DMS 273 (cell line): Measurements from ENCODE around the gene PKP4.

Experiments used
- DNase-seq: peaks from one replicate; lab custom pipeline; 2025; ENCODE audit not compliant: unreplicated experiment; lab: John Stamatoyannopoulos, UW

Gene PKP4

DNA sequence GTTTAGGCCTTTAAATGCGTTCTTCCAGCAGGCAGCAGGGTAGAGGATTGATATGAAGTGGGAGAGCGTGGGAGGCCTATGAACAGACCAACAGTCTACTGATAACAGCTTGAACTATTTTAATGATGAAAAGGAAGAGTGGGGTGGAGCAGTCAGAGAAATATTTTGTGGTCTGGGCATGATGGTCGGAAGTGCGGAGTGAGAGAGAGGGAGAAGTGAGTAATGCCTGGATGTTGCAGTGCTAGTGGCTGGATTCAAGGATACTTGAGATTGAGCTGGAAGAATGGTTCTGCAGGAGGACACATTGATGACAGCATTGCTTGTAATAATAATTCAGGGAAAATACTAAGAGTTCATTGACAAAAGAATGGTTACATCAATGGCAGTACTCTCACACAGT, 187.4 kb downstream of the PKP4 start:
- DNase-seq: no peak

DNA sequence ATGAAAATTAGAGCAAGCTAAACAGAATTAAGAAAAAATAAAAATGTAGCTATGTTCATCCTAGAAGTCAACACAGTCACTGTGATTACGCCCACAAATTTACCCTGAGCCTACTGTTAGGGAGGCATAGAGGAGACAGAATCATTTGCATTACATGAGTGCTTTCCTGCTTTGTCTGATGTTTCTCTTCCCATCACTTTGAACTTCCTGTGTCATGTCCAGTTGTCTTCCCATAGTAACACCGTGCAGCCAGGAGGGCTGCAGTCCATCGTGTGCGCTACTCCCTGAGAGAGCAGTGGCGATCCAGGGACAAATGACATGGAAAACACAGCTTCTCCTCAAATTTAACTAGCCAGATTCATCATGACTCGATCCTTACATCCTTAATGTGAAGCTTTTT, 188.5 kb downstream of the PKP4 start:
- no peak for DNase-seq

DNA sequence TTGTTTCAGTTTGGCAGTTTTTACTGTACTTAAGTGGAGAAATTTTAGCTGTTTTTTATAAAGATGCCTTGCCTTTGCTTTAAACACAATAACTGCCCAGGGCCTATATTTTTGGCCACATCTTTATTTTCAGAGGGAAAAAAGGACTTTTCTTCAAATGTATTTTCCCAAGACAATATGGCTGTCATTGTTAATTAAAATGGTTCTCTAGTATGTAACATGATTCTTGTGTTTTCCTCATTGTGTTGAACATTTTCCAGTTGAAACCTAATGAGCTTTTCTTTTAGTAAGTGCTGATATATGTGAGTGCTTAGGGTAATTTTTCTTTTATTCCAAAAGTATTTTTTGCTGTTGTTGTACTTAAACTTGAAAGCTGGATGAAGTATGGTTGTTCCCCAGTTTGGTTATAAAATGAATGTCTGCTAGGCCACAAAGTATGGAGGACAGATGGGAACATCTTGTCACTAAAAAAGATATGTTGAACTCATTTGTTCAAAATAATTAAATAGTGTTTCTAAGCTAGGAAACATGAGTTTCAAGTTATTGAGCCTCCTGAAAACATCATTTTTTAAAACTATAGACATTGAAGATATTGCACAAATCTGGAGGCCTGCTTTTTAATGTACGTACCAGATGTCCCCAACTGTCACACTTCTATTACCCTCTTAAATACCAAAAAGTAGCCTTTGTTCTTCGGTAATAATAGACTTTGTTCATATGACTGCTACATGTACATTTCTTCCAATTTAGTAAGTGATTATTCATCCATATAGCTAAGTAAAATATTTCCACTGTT, 190.9 kb downstream of the PKP4 start:
- DNase-seq: no peak

DNA sequence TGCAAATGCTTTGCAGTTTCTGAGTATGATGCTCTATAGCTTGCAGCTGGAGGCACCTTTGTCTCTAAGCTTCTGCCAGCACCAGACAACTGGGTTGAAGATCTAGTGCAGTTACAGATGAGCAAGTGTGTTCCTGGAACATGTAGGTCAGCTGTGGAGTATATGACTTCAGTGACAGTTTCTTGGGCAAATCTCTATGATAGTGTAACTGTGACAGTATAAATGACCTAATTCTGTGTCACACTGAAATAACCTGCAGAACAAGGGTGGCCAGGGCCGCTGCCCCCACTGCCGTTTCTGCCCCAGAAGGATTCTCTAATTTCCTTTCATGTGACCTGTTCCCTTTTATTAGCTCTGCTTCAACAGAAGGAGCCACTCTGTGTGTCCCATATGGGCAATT, 193.1 kb downstream of the PKP4 start:
- DNase-seq: no peak

DNA sequence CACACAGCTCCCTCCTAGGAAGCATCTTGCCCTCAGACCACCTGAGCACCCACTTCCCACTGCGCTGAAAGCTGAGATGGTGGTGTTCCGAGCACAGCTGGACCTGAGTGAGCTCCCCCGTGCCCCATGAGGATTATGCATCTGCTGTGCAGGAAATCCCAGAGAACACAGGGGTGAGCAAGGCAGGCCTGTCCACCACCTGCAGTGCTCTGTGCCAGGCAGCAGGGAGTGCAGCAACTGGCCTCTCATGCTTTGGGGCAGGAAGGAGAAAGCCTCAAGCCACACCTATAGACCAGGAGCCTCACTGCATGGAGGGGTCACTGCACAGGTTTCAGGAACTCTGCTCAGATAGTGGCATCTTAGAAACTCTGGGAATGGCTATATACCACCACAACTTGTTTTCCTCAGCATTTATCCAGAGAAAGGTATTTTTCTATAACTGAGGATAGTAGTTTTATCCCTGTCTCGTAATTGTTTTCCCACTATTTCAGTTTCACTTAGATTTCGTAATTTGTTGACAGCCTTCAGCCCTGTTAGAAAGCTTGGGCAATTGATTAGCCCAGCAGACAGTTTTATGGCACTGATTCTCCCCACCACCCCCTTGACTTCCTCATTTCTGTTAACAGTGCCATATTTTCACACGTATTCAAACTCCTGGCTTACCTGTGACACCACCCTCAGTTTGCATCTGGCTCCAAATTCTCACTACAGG, 194.1 kb downstream of the PKP4 start:
- no peak for DNase-seq

DNA sequence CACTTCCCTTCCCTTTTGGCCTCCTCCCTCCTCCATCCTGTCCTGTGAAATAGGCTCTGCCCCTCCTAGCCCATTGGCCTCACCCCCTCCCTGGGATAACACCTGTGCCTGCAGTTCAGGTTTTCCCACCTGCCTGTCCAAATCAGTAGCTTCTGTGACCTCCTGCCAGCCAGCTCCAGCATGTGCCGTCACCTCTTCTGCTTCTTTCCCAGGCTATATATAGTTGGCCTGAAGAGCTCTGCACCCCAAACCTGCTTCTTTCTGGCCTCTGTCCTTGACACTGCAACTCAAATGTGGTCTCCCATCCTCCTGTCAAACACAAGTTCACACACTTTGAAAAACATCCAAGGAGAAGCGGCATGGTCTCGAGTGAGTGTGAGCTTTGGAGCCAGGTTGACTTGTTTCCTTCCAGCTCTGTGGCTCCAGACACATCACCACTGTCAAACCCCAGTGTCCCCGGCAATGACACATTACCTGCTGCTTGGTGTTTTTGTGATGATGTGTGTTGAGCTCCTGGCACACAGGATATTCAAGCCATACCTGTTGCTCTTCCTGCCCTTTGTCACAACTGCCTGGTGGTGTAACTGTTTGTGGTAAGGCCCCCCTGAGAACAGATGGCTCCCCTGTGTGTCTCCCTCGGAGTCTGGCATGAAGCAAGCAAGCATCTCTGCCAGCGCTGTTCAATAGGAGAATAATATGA, 194.8 kb downstream of the PKP4 start:
- DNase-seq: no peak

DNA sequence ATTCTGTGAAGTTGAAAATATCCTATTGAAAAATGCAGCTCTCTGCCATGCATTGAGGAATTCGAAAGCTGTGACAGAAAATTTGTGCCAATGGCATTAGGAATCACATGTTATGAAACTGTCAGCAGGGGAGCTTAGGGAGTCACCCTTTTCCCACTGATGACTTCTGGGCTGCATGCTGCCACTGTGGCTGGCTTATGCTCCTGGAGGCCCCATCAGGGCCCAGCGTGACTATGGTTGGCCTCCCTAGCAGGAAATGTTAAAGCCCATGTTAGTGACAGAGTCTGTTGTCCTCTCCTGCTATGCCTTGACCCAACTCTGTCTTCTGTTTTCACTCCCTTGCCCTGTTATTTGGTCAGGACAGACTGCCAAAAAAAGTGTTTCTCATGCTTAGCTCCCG, 198.9 kb downstream of the PKP4 start:
- DNase-seq: no peak

DNA sequence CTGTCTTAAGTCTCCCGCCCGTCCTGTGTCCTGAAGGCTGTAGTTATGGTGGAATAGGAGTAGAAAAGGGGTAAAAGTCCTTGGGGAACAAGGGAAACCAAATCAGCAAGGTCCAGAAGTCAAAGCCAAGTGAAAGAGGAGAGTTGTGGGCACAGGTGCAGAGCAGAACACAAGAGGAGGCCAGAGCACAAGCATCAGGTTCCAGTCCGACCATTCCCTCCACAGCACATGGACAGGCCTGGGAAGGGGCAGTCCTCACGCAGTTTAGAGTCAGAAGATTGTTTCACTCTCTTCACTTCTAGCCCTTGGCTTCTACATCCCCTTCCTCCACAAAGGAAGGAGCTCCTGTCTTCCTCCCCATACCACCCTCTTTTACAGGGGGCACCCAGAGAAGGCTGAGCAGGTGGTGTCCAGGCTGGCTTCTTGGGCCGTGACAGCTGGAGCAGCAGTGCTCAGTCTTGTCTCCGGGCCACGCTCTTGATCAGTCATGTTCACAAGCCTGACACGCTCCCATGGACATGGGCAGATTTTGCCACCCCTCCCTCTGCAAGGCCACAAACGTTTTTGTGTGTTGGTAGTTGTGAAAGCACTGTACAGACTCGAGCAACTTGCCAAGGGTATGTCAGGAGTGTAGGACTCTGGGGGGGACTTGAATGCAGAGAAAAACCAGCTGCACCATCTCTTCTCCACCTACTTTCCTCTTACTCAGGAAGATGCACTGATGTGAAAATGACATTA, 199.9 kb downstream of the PKP4 start:
- no peak for DNase-seq

DNA sequence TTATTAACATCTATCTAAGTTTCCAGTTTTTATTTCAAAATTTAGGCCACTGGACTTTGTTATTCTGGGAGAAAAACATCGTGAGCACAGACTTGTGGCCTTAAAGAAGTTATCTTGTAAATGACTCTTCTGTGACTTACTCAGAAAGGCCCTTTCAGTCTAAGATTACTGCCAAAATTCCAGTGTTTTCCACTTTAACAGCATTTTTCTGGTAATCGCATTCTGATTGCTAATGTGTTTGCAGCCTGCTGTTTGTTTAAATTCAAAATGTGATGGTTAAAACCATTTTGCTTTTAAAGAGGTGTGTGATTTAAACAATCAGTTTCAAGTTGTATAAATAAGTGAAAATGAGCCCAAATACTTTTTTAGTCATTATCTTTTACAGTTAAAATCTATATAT, 201.6 kb downstream of the PKP4 start:
- no peak for DNase-seq

DNA sequence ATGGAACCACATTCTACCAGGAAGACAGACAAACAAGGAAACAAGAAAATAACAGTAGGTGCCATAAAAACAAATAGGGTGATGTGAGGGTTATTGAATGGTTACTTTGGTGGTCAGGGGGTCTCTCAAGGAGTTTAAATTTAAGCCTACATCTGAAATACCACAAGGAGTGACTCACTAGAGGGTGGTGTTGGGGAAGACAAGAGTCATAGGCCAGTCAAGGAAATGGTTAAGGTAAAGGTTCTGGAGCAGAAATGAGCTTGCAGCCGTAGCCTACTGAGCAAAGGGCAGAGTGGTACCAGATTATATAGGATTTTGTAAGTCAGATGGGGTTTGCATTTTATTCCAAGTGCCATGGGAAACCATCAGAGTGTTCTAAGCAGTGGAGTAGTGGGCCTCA, 202.7 kb downstream of the PKP4 start:
- DNase-seq: no peak

DNA sequence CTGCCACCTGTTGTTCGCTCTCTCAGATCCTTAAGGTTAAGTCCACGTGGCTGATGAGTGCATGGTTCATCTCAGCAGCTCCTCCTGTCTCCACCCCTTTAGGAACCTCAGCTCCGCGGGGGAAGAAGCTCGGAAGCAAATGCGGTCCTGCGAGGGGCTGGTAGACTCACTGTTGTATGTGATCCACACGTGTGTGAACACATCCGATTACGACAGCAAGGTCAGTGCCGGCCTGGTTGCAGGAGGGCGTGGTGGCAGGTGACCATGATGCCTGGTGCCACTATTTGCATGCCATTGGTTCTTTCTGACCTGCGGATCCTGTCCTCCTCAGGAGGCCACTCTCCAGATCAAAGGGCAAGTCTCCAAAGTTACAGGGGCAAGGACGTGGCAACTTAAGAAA, 204.5 kb downstream of the PKP4 start:
- DNase-seq: no peak

DNA sequence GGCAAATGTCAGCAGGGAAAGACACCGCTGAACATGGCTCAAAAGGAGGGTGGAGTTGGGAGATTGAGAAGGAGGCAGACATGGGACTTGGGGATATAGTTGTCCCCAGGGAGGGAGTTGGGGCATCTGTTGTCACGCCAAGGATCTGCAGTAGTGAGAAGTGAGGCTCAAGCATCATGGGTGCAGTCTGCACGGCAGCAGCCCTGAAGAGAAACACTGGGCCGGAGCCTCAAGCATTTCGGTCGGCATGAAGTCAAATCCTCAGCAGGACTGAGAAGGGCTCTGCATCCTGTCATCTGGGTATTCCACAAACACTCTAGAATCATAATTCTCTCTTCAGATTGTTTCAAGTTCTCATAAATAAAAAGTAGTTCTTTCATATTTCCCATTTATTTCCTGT, 205.7 kb downstream of the PKP4 start:
- DNase-seq: no peak

DNA sequence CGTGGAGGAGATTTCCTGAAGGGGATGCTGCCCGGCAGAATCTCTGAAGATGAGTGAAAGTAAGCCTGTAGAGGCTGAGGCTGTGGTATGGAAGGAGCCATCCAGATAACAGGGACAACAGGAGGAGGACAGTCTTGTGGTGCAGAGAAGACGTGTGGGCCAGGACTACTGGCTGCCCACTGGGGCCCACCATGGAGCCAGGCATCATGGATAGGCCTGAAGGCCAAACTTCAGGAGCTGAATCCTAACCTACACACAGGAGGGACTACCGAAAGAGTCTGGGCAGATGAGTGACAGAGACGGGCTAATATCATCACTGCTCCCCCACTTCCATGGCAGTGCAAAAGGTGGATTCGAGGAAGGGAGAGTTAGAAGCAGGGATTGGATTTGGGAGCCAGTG, 207.0 kb downstream of the PKP4 start:
- no peak for DNase-seq

DNA sequence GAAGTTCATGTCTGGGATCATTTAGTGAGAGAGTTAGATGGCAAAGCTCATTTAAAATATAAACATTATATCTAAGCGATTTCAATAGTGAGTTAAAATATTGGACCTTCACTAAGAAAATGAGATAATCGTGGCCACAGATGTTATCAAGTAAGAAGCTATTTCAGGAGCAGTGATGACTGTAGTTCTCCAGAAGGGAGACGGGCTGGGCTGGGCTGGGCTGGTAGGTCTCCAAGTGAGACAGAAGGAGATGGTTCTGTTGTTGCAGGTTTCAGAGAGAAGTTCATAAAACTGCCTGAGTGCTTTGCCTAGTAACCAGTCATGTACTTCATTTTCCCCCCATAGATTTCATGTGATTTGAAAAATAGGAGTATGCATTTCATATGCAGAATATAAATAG, 208.2 kb downstream of the PKP4 start:
- DNase-seq: peak; percentile 74

DNA sequence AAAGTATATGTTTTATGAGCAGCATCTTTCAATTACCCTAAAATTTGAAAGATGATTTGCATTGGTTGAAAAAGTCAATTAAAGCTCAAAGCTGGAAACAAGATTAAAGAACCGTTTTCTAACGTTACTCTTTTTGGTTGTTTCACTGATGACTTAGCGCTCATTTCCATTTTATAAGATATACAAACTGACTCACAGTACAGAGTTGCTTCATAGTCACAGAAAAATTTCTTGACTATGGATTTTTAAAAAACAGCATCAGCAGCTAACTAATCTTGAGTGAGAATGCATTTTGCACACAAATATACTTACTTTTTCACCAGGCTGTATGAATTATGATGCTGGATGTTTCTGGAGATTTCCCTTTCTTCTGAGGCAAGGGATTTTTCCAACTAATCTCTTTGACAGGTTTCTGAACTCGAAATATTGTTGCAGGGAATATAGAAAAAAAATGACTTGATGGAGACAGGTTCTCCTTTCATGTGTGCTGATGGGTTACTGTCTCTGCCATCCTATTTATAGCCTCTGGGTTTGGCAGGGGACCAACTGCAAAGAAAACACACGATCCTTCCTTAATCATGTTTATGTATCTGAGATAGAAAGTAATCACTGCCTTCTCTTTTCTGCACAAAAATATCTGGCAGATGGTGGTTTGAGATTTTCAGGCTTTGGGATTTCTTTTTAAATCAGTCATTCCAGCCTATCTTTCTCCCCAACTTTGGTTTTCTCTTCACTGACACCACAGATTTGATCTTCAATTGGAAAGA, 209.0 kb downstream of the PKP4 start:
- DNase-seq: peak; percentile 18

DNA sequence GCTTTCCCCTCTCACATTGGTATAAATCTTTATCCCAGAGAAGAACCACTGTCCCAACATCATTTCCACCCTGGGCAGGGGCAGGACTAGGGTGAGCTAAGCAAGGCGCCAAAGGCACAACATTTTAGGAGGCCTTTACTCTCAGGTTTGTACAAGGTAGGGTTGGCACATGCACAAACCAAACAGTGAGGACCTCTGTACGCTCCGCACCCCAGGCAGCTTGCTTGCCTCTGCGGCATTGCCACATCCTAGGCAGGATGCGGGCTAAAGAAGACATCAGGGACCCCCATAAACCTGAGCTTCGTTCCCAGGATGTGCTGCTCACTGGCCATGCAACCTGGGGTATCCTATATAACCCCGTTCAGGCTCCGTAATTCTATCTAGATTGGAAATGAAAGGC, 210.2 kb downstream of the PKP4 start:
- no peak for DNase-seq

DNA sequence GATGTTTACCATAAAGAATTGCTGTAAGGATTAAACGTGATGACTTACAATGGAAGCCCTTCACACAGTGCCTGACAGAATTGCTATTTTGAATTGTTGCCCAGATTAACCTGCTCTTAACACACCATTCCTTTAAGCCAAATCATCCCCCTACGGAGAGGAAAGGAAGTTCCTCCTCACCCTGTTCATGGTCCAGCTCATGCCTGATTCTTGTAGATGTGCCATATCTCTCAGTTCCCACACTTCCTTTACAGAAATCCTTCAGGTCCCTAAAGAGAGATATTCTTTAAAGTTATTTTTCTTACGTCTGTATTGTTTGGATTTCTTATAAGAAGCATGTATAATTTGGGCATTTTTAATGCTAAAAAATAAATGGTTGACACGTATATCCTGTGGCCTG, 210.8 kb downstream of the PKP4 start:
- DNase-seq: no peak

DNA sequence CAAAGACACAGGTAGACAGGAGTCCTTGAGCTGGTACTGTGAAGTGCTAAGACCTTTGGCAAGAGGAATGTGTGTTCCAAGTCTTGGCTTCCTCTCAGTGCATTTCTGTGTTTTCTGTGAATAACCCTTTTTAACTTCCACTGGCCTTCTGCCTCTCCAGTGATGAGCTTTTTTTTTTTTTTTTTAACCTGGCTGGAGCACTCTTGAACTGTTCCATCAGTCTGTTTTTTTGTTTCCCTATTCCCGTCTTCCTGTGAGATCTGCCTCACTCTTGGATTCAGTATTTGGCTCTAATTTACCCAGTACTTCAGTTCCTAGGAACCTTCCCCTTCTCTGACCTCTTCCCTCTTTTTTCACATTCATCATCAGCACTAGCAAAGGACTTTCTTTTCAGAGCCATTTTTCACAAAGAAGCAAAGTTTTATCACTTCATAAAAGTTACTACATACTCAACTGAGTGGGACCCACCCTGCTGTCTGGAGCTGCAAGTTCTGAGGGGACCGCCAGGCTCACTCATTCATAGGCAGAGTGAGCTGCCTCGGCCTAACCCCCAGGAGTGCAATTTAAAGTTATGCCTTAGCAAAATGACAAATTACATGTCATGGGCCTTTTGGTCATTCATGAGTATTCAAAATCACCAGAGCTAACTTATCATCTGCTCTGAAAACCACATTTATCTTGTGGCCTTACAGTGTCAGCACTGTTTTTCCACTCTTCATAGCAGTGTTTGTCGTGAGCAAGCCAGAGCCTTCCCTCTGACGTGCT, 211.4 kb downstream of the PKP4 start:
- DNase-seq: no peak

DNA sequence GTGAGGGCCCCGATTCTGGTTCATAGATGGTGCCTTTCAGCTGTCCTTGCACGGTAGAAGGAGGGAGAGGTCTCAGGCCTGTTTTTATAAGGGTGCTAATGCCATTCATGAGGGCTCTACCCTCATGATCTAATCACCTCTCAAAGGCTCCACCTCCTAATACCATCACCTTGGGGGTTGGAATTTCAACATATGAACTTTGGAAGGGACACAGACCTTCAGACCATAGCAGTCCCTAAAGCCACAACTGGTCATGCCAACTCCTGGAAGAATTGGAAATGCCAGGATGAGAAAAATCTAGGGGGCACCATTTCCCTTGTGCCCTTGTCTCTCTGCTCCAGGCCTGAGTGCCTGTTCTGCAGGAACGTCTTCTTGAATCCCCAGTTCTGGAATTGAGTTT, 213.5 kb downstream of the PKP4 start:
- no peak for DNase-seq
